ENCODE measurements around the gene NOL4L.

GRCh38 chr20:32473231-32474008 lies 111.7 kb downstream of the NOL4L start:
- no peak for TF ChIP-seq POLR2A (IDR thresholded peaks at IDR 0.05)
- TF ChIP-seq CTCF (IDR thresholded peaks at IDR 0.05) = no peak

Data from thyroid gland (tissue), 4 donors.